ENCODE data around the gene MPST.

GRCh38 chr22:37069319-37069718 is 49.8 kb downstream of the MPST start:
- TF ChIP-seq CTCF (conservative IDR thresholded peaks at IDR 0.05; ENCODE audit: low read length) (no peak), EZH2phosphoT487 (IDR thresholded peaks at IDR 0.05; ENCODE audit: borderline replicate concordance) (no peak)

All from Loucy (cell line).